HepG2 (cell line): ENCODE results near the gene SS18L1. TPM values are rescaled to one million over a fixed set of nuclear protein-coding genes. Genes with fewer than 3 reads are reported as not detected.

Source experiments
- ARNTL ChIP-seq: sonication (generic); formaldehyde crosslinking; IDR thresholded peaks from 2 replicates; pipeline ENCODE4 v1.4.0; 2020; ENCODE audit warnings: mild to moderate bottlenecking, missing genetic modification reagents
- DMTF1 ChIP-seq: sonication (generic); formaldehyde crosslinking; IDR thresholded peaks from 2 replicates; pipeline ENCODE4 v1.4.0; 2020; ENCODE audit warnings: mild to moderate bottlenecking, missing genetic modification reagents
- E2F2 ChIP-seq: sonication (generic); formaldehyde crosslinking; IDR thresholded peaks from 2 replicates; pipeline ENCODE4 v1.4.0; 2020; ENCODE audit warnings: missing genetic modification reagents, borderline replicate concordance
- EP300 ChIP-seq, 3 experiments: sonication (generic) in 1 of 3; formaldehyde crosslinking in 1 of 3; IDR thresholded peaks; 2 replicates each; pipeline versions ENCODE4 v1.5.1 to v1.6.1; 2011 to 2020; ENCODE audit warnings: low read depth in 2 of 3, low read length in 2 of 3, borderline replicate concordance in 1 of 3, improper control_type of control experiment in 1 of 3, mild to moderate bottlenecking in 1 of 3, missing genetic modification reagents in 1 of 3, moderate library complexity in 1 of 3
- FOSL2 ChIP-seq: sonication (generic); formaldehyde crosslinking; IDR thresholded peaks from 2 replicates; pipeline ENCODE4 v1.4.0; 2020; ENCODE audit warnings: missing genetic modification reagents
- FOXA3 ChIP-seq: IDR thresholded peaks from 2 replicates; pipeline ENCODE4 v1.6.1; 2016; ENCODE audit warnings: missing genetic modification reagents, missing compliant biosample characterization
- IRF2 ChIP-seq: IDR thresholded peaks from 2 replicates; pipeline ENCODE4 v1.6.1; 2018; ENCODE audit warnings: missing genetic modification reagents, missing compliant biosample characterization
- KDM6A ChIP-seq: IDR thresholded peaks from 2 replicates; pipeline ENCODE4 v1.6.1; 2016; ENCODE audit warnings: low read depth
- MTA3 ChIP-seq: sonication (generic); formaldehyde crosslinking; IDR thresholded peaks from 2 replicates; pipeline ENCODE4 v1.4.0; 2020; ENCODE audit warnings: missing genetic modification reagents
- STAT5B ChIP-seq: sonication (generic); formaldehyde crosslinking; IDR thresholded peaks from 2 replicates; pipeline ENCODE4 v1.4.0; 2020; ENCODE audit warnings: missing genetic modification reagents
- TCF7 ChIP-seq: sonication (generic); IDR thresholded peaks from 2 replicates; pipeline ENCODE4 v1.6.1; 2016; ENCODE audit warnings: antibody characterized with exemption, low read depth
- TFE3 ChIP-seq: IDR thresholded peaks from 2 replicates; pipeline ENCODE4 v1.6.1; 2016
- ZBTB14 ChIP-seq: sonication (generic); formaldehyde crosslinking; IDR thresholded peaks from 2 replicates; pipeline ENCODE4 v1.4.0; 2020; ENCODE audit warnings: missing genetic modification reagents
- ZMYM4 ChIP-seq: sonication (generic); formaldehyde crosslinking; IDR thresholded peaks from 2 replicates; pipeline ENCODE4 v1.8.1; 2023; ENCODE audit warnings: mild to moderate bottlenecking, missing genetic modification reagents
- ZNF235 ChIP-seq: sonication (generic); formaldehyde crosslinking; IDR thresholded peaks from 2 replicates; pipeline ENCODE4 v1.8.1; 2023; ENCODE audit warnings: mild to moderate bottlenecking, missing genetic modification reagents, borderline replicate concordance
- ZNF256 ChIP-seq: sonication (generic); formaldehyde crosslinking; conservative IDR thresholded peaks from 2 replicates; pipeline ENCODE4 v1.4.0; 2020; ENCODE audit warnings: missing genetic modification reagents
- ZNF879 ChIP-seq: sonication (generic); formaldehyde crosslinking; IDR thresholded peaks from 2 replicates; pipeline ENCODE4 v1.8.1; 2023; ENCODE audit warnings: missing genetic modification reagents
- ZZZ3 ChIP-seq: sonication (generic); formaldehyde crosslinking; IDR thresholded peaks from 2 replicates; pipeline ENCODE4 v1.4.0; 2020; ENCODE audit warnings: missing genetic modification reagents, mild to moderate bottlenecking, borderline replicate concordance
- polyA plus RNA-seq, 8 experiments: library from polyadenylated mRNA; depleted of rRNA in 3 of 8; stranded (reverse) in 7 of 8; unstranded in 1 of 8; fragments of >200 nt; fragmentation: Illumina TruSeq in 4 of 8; extraction: Trizol in 4 of 8; gene quantifications; 2 replicates each; pipeline versions ENCODE4 v1.2.1 to v1.2.3, GENCODE V29; 2011 to 2016; ENCODE audit warnings: low read depth in 4 of 8, missing spikeins in 1 of 8, mixed read lengths in 1 of 8; ENCODE audit not compliant: insufficient read depth in 1 of 8
- total RNA-seq, 5 experiments: library from RNA; depleted of rRNA; stranded (reverse); fragments of >200 nt; fragmentation: Illumina TruSeq; extraction: Trizol; gene quantifications; 2 replicates each; pipeline ENCODE4 v1.2.3, GENCODE V29; 2016; ENCODE audit warnings: low read depth in 1 of 5

SS18L1 gene
- total and polyA plus RNA-seq, 2 of the 13 experiments (the other 11 are each of a cell fraction or from before 2014, with no cell fraction given), result 17.8 to 27.6 TPM

- TF ChIP-seq ZNF879 (CRISPR knock-in tag), result no peak
- no peak for TF ChIP-seq ZNF235 (CRISPR knock-in tag)
- peak in 1 of 2 experiments; percentile 62; a peak in 1 of 4 replicates for TF ChIP-seq EP300 (IDR thresholded peaks at IDR 0.05; ENCODE audit: low read depth in 2 of 2, low read length in 2 of 2)
- TF ChIP-seq EP300 (CRISPR knock-in tag; IDR thresholded peaks at IDR 0.05; ENCODE audit: borderline replicate concordance), result peak; percentile 46; the same call in 1 of the 2 replicates
- no peak for TF ChIP-seq ZZZ3
- TF ChIP-seq KDM6A (CRISPR knock-in tag), result peak; percentile 72; the same call in 1 of the 2 replicates
- peak; percentile 59; the same call in 1 of the 2 replicates for TF ChIP-seq FOXA3 (CRISPR knock-in tag)
- peak; percentile 35; the same call in 1 of the 2 replicates for TF ChIP-seq FOSL2 (CRISPR knock-in tag)
- TF ChIP-seq E2F2, result no peak
- peak; percentile 80 for TF ChIP-seq ARNTL (CRISPR knock-in tag)
- 0 out of 2 replicates have a peak, but pooled peaks have one; percentile 59 for TF ChIP-seq ZNF256 (CRISPR knock-in tag)
- peak; percentile 72 for TF ChIP-seq TCF7
- TF ChIP-seq DMTF1 (CRISPR knock-in tag), result peak; percentile 76; the same call in 1 of the 2 replicates
- TF ChIP-seq TFE3, result peak; percentile 88
- 0 out of 2 replicates have a peak, but pooled peaks have one; percentile 13 for TF ChIP-seq STAT5B (CRISPR knock-in tag)
- TF ChIP-seq ZMYM4 (CRISPR knock-in tag), result peak; percentile 68
- TF ChIP-seq ZBTB14 (CRISPR knock-in tag), result peak; percentile 35; the same call in 1 of the 2 replicates
- TF ChIP-seq IRF2 (CRISPR knock-in tag), result peak; percentile 52; the same call in 1 of the 2 replicates
- no peak for TF ChIP-seq MTA3 (CRISPR knock-in tag)
These were observed 2.6 kb downstream of the SS18L1 start (continued) for GRCh38 chr20:62146019-62146755.
